K562 (cell line): ENCODE measurements around the gene ZKSCAN5. TPM values are rescaled to one million over a fixed set of nuclear protein-coding genes. Genes with fewer than 3 reads are reported as not detected.
A peak's percentile ranks its signal among the peaks of the same experiment; 100 is the strongest.

Source experiments
- FOXP4 ChIP-seq: sonication (generic); formaldehyde crosslinking; IDR thresholded peaks from 2 replicates; pipeline ENCODE4 v1.8.0; 2022; ENCODE audit warnings: mild to moderate bottlenecking, missing genetic modification reagents, borderline replicate concordance
- MLLT1 ChIP-seq, 2 experiments: fragments of 450-650 bp; IDR thresholded peaks; 2 replicates each; pipeline ENCODE4 v1.6.1; 2016
- MXD1 ChIP-seq: fragments of 250-450 bp; sonication (Bioruptor Pico); IDR thresholded peaks from 2 replicates; pipeline ENCODE4 v1.8.0; 2021; ENCODE audit warnings: borderline replicate concordance, mild to moderate bottlenecking, moderate library complexity; ENCODE audit not compliant: poor library complexity, severe bottlenecking
- MXI1 ChIP-seq: IDR thresholded peaks from 2 replicates; pipeline ENCODE4 v1.6.1; 2011; ENCODE audit warnings: low read depth, mild to moderate bottlenecking, improper control_type of control experiment, low read length
- NR2C1 ChIP-seq, 2 experiments: fragments of 450-650 bp; IDR thresholded peaks; 2 replicates each; pipeline ENCODE4 v1.6.1; 2017; ENCODE audit warnings: mild to moderate bottlenecking in 2 of 2, antibody characterized with exemption in 1 of 2, inconsistent platforms in 1 of 2, missing compliant biosample characterization in 1 of 2, missing genetic modification characterization in 1 of 2
- NR2C2 ChIP-seq, 2 experiments: fragments of 200-800 bp in 1 of 2; sonication (Bioruptor generic) in 1 of 2; sonication (generic) in 1 of 2; formaldehyde crosslinking in 1 of 2; IDR thresholded peaks; 2 replicates each; pipeline versions ENCODE4 v1.6.1 to v1.8.0; 2016 to 2022; ENCODE audit warnings: mild to moderate bottlenecking in 1 of 2, missing compliant biosample characterization in 1 of 2, missing genetic modification characterization in 1 of 2, missing genetic modification reagents in 1 of 2
- PHF8 ChIP-seq: fragments of 200-600 bp; sonication (generic); IDR thresholded peaks from 2 replicates; pipeline ENCODE4 v1.6.1; 2012; ENCODE audit warnings: mixed run types, mild to moderate bottlenecking, inconsistent platforms, low read length, moderate library complexity, borderline replicate concordance
- PHTF2 ChIP-seq: fragments of 250-450 bp; sonication (Bioruptor Pico); IDR thresholded peaks from 2 replicates; pipeline ENCODE4 v1.5.0; 2021; ENCODE audit warnings: mild to moderate bottlenecking
- POLR2B ChIP-seq: fragments of 450-650 bp; IDR thresholded peaks from 2 replicates; pipeline ENCODE4 v1.6.1; 2018; ENCODE audit warnings: low read depth; ENCODE audit not compliant: partially characterized antibody
- RERE ChIP-seq: sonication (generic); formaldehyde crosslinking; IDR thresholded peaks from 2 replicates; pipeline ENCODE4 v1.8.0; 2023; ENCODE audit warnings: missing genetic modification reagents, mild to moderate bottlenecking, borderline replicate concordance
- TAF9B ChIP-seq: fragments of 450-650 bp; IDR thresholded peaks from 2 replicates; pipeline ENCODE4 v1.6.1; 2018; ENCODE audit warnings: mild to moderate bottlenecking; ENCODE audit not compliant: partially characterized antibody
- ZBTB12 ChIP-seq: fragments of 250-450 bp; sonication (Bioruptor Pico); IDR thresholded peaks from 2 replicates; pipeline ENCODE4 v1.4.0; 2020
- polyA plus RNA-seq, 8 experiments: library from polyadenylated mRNA; depleted of rRNA in 4 of 8; stranded (reverse) in 5 of 8; unstranded in 3 of 8; fragments of >200 nt; fragmentation: Nextera tagmentation in 2 of 8; fragmentation: Illumina TruSeq in 1 of 8; extraction: Ambion mirVana in 2 of 8; extraction: Trizol in 1 of 8; gene quantifications; 2 replicates each; pipeline versions ENCODE4 v1.2.1 to v1.2.3, GENCODE V29; 2011 to 2014; ENCODE audit warnings: inconsistent platforms in 1 of 8, missing spikeins in 1 of 8
- total RNA-seq, 7 experiments: library from RNA; depleted of rRNA in 6 of 7; stranded (reverse); fragments of >200 nt in 6 of 7; fragmentation: Illumina TruSeq in 2 of 7; extraction: Trizol in 2 of 7; gene quantifications; 2 replicates each; pipeline versions ENCODE4 v1.2.1 to v1.2.3, GENCODE V29; 2011 to 2021; ENCODE audit warnings: low replicate concordance in 1 of 7

Gene ZKSCAN5
- total and polyA plus RNA-seq, 9 of the 15 experiments (the other 6 are each of a cell fraction or from before 2014, with no cell fraction given) = 4.2 to 19.0 (median 15.0) TPM

GRCh38 chr7:99505324-99505662 lies 831 bp downstream of the ZKSCAN5 start (continued):
- TF ChIP-seq RERE (0 out of 2 replicates have a peak, but pooled peaks have one; percentile 91), MXD1 (CRISPR knock-in tag) (no peak), POLR2B (peak; percentile 1), TAF9B (peak; percentile 9), NR2C1 (IDR thresholded peaks at IDR 0.05) (peak; percentile 2; the same call in 1 of the 2 replicates), NR2C1 (tag; IDR thresholded peaks at IDR 0.05) (no peak), ZBTB12 (CRISPR knock-in tag) (no peak), NR2C2 (CRISPR knock-in tag; IDR thresholded peaks at IDR 0.05) (no peak), NR2C2 (tag; IDR thresholded peaks at IDR 0.05) (peak; percentile 97), PHF8 (peak; percentile 54; the same call in 1 of the 2 replicates), PHTF2 (CRISPR knock-in tag) (0 out of 2 replicates have a peak, but pooled peaks have one; percentile 33), MLLT1 (IDR thresholded peaks at IDR 0.05) (peak in 1 of 2 experiments; percentile 25; a peak in 1 of 4 replicates), FOXP4 (CRISPR knock-in tag) (no peak), MXI1 (0 out of 2 replicates have a peak, but pooled peaks have one; percentile 4)
